Stimulated activated naive B cell treated with anti-CD40 and anti-IgM and Interleukin-4, amounts not matched to agents 10 μg/mL and 1 μg/mL and 100 μg/mL, for 72 hours (primary cell): ENCODE data around the gene KSR1.
"Not testable (repeated sequence)": the region's sequence is repeated elsewhere in the genome, so short reads cannot be mapped to it uniquely, and the experiment has no call there.

Source experiments
- ATAC-seq, 2 donors: fragments of 150-1000 bp; cut with Tn5 transposase; replicated peaks; 2 replicates each; pipeline ENCODE4 v1.10.0; 2021; ENCODE audit warnings: moderate library complexity in 1 of 2
- DNase-seq: peaks from one replicate; pipeline ENCODE4 v3.0.0; 2021
- H3K27ac Mint-ChIP-seq: one replicate; pipeline ENCODE4 v1.8.0; 2022; ENCODE audit warnings: mild to moderate bottlenecking, mixed read lengths
- H3K27me3 Mint-ChIP-seq, 2 donors: one replicate each; pipeline ENCODE4 v1.8.0; 2022; ENCODE audit warnings: mixed read lengths in 2 of 2
- H3K36me3 Mint-ChIP-seq, 2 donors: one replicate each; pipeline ENCODE4 v1.8.0; 2022; ENCODE audit warnings: mixed read lengths in 2 of 2, mild to moderate bottlenecking in 1 of 2
- H3K4me1 Mint-ChIP-seq, 2 donors: one replicate each; pipeline ENCODE4 v1.8.0; 2022; ENCODE audit warnings: mixed read lengths in 2 of 2, mild to moderate bottlenecking in 1 of 2
- H3K4me3 Mint-ChIP-seq, 2 donors: one replicate each; pipeline ENCODE4 v1.8.0; 2022; ENCODE audit warnings: mild to moderate bottlenecking in 2 of 2, mixed read lengths in 2 of 2, moderate library complexity in 1 of 2
- H3K9me3 Mint-ChIP-seq, 2 donors: one replicate each; pipeline ENCODE4 v1.8.0; 2022; ENCODE audit warnings: mixed read lengths in 2 of 2, mild to moderate bottlenecking in 1 of 2

KSR1 gene

GRCh38 chr17:27465875-27466274 is 9.6 kb downstream of the KSR1 start:
- not testable (repeated sequence) for DNase-seq, ATAC-seq, H3K9me3 Mint-ChIP-seq, H3K27me3 Mint-ChIP-seq
- Mint-ChIP-seq H3K27ac (peak overlapping the region; percentile 71), H3K4me1 (peaks cover 56 to 71% of the 10 kb centered on the region in 2 donors), H3K4me3 (peak overlapping the region in 1 of 2 donors; percentile 75), H3K36me3 (peaks cover 0 to 11% of the 10 kb centered on the region in 2 donors)

DNA sequence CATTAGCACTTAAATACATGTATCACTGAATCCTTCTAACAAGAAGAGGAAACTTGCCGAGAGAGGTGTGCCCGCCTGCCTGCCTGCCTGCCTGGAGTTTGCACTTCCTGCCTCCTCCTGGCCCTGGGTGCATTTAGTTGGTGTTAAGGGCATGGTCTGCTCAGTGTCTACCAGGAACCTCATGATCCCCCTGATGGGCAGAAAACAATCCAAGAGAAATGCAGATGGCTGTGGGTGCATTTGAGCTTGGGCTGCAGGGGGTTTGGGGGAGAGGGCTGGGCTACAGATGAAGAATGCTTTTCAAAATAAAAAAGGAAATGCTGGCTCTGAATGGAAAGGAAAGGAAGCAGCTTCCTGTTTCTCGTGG is 10.1 kb downstream of the KSR1 start:
- Mint-ChIP-seq H3K4me1 (peaks cover 61 to 76% of the 10 kb centered on the region in 2 donors), H3K36me3 (peaks cover 0 to 11% of the 10 kb centered on the region in 2 donors), H3K27me3 (no peaks in the 10 kb centered on the region), H3K9me3 (no peaks in the 10 kb centered on the region), H3K27ac (peak overlapping the region; percentile 71), H3K4me3 (peak overlapping the region; percentile 58 to 75)
- ATAC-seq, result peak; percentile 17 to 26
- DNase-seq, result no peak

GRCh38 chr17:27466743-27467375 is 10.6 kb downstream of the KSR1 start:
- Mint-ChIP-seq H3K27me3 (no peaks in the 10 kb centered on the region), H3K27ac (peak overlapping the region; percentile 83), H3K4me1 (peaks cover 62 to 76% of the 10 kb centered on the region in 2 donors), H3K9me3 (no peaks in the 10 kb centered on the region), H3K4me3 (peak overlapping the region; percentile 58 to 75), H3K36me3 (peaks cover 0 to 9% of the 10 kb centered on the region in 2 donors)
- ATAC-seq (peak; percentile 90 to 95), DNase-seq (peak; percentile 71)

DNA sequence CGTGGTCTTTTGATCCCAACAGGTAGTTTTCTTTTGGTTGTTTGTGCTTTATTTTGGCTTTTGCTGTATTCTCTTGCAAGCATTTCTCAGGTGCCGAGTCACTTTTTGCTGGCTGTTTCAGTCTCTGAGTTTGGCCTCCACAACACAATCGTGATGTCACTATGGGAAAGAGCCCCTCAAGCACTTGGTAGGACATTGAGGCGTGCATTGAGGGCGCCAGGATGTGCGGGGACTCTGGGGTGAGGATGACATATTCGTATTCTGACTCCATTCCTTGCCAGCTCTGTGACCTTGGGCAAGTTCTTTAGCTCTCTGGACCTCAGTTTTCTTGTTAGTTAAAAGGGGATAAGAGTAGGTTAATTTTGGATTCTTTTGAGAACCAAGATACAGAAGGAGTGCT is 13.0 kb downstream of the KSR1 start:
- H3K9me3 Mint-ChIP-seq, result no peaks in the 10 kb centered on the region
- ATAC-seq (no peak), DNase-seq (no peak)
- H3K27ac Mint-ChIP-seq, result peak overlapping the region; percentile 48
- no peak overlapping the region for H3K4me3 Mint-ChIP-seq
- peaks cover 0 to 7% of the 10 kb centered on the region in 2 donors for H3K36me3 Mint-ChIP-seq
- no peaks in the 10 kb centered on the region for H3K27me3 Mint-ChIP-seq
- H3K4me1 Mint-ChIP-seq, result peaks cover 66 to 81% of the 10 kb centered on the region in 2 donors

GRCh38 chr17:27471321-27472269 is 15.3 kb downstream of the KSR1 start:
- Mint-ChIP-seq H3K9me3 (no peaks in the 10 kb centered on the region), H3K27ac (peak overlapping the region; percentile 99), H3K4me1 (peaks cover 73 to 92% of the 10 kb centered on the region in 2 donors), H3K36me3 (peaks cover 0 to 7% of the 10 kb centered on the region in 2 donors), H3K27me3 (no peaks in the 10 kb centered on the region), H3K4me3 (peak overlapping the region; percentile 73 to 76)
- ATAC-seq (peak; percentile 75 to 76), DNase-seq (peak; percentile 74)

DNA sequence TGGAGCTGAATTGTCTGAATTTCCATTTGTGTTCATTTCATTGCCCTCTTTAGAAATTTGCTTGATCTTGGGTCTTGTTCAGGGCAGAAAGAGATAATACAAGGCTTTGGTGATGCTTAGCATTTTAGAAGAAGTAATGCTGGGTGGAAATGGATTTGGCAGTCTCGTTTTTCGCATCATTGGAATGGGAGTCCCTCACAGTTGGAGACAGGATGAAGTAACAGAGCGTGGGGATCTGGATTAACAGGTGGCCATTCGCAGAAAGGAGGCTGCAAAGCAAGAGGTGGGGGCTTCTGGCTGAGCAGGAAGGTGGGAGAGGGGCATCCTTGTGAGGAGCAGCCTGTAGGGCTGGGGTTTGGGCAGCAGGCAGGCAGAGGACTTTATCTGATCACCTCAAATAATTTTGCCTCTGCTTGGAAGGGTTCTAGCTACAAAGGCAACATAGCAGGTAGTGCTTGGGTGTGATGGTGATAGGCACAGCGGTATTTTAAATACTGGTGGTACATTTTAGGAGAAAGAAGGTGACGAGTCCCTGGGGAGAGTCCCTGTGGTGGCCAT is 17.0 kb downstream of the KSR1 start:
- no peaks in the 10 kb centered on the region for H3K9me3 Mint-ChIP-seq
- DNase-seq, result no peak
- ATAC-seq, result no peak
- peaks cover 74 to 96% of the 10 kb centered on the region in 2 donors for H3K4me1 Mint-ChIP-seq
- peak overlapping the region; percentile 99 for H3K27ac Mint-ChIP-seq
- peak overlapping the region; percentile 64 to 69 for H3K4me3 Mint-ChIP-seq
- H3K27me3 Mint-ChIP-seq, result no peaks in the 10 kb centered on the region
- peaks cover 0 to 7% of the 10 kb centered on the region in 2 donors for H3K36me3 Mint-ChIP-seq

DNA sequence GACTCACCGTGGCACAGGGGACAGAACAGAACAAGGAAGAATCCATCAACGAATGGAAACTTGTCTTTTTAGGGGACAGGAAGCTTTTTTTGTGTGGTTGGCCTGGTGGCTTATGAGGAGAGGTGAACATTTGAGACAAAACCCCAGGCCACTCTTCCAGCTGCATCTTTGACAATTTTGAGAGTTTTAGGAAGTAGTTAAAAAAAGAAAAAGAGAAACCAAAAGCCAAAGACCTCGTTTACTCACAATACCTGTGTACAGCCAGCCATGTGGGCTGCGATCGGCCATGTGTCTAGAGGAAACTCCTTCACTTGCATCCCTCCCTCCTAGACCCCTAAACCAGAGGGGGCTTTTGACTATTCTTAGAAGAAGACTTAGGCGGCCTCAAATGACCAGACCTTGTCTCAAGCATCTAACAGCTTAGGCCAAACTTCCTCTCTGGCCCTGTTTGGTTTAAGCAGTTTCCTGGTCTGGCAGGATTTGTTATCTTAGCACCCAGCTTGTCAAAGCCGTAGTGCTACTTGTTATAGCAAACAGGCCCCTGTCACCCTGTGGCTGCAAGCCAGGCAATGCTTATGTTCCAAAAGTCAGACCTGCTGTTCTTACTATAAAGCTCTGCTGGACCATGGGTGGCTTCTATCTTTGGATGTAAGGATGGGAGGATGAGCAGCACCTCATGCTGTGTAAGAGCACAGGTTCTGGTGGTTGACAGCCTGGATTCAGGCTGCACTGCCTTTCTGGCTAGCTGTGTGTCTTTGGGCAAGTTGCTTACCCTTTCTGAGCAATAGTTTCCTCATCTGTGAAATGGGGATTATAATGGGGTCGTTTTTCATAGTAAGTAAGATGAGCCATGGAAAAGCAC is 17.7 kb downstream of the KSR1 start:
- ATAC-seq (peak; percentile 61 to 70), DNase-seq (peak; percentile 78)
- peak overlapping the region; percentile 64 to 69 for H3K4me3 Mint-ChIP-seq
- H3K36me3 Mint-ChIP-seq, result peaks cover 0 to 7% of the 10 kb centered on the region in 2 donors
- no peaks in the 10 kb centered on the region for H3K9me3 Mint-ChIP-seq
- peak overlapping the region; percentile 99 for H3K27ac Mint-ChIP-seq
- no peaks in the 10 kb centered on the region for H3K27me3 Mint-ChIP-seq
- peaks cover 70 to 94% of the 10 kb centered on the region in 2 donors for H3K4me1 Mint-ChIP-seq

GRCh38 chr17:27475070-27475673 is 18.9 kb downstream of the KSR1 start:
- peaks cover 0 to 6% of the 10 kb centered on the region in 2 donors for H3K36me3 Mint-ChIP-seq
- peak overlapping the region; percentile 68 for H3K27ac Mint-ChIP-seq
- no peaks in the 10 kb centered on the region for H3K9me3 Mint-ChIP-seq
- H3K27me3 Mint-ChIP-seq, result no peaks in the 10 kb centered on the region
- peak overlapping the region; percentile 18 to 51 for H3K4me3 Mint-ChIP-seq
- H3K4me1 Mint-ChIP-seq, result peaks cover 74 to 95% of the 10 kb centered on the region in 2 donors
- ATAC-seq, result no peak
- no peak for DNase-seq

GRCh38 chr17:27475981-27476895 is 20.0 kb downstream of the KSR1 start:
- DNase-seq (no peak), ATAC-seq (no peak)
- H3K27me3 Mint-ChIP-seq, result no peaks in the 10 kb centered on the region
- peak overlapping the region; percentile 31 for H3K27ac Mint-ChIP-seq
- H3K36me3 Mint-ChIP-seq, result peaks cover 0 to 3% of the 10 kb centered on the region in 2 donors
- no peak overlapping the region for H3K4me3 Mint-ChIP-seq
- no peaks in the 10 kb centered on the region for H3K9me3 Mint-ChIP-seq
- H3K4me1 Mint-ChIP-seq, result peaks cover 70 to 95% of the 10 kb centered on the region in 2 donors

- H3K36me3 Mint-ChIP-seq, result peaks cover 0 to 3% of the 10 kb centered on the region in 2 donors
- DNase-seq (no peak), ATAC-seq (peak in 1 of 2 donors; percentile 11)
- H3K4me3 Mint-ChIP-seq, result no peak overlapping the region
- no peaks in the 10 kb centered on the region for H3K27me3 Mint-ChIP-seq
- H3K27ac Mint-ChIP-seq, result peak overlapping the region; percentile 75
- H3K4me1 Mint-ChIP-seq, result peaks cover 67 to 93% of the 10 kb centered on the region in 2 donors
- H3K9me3 Mint-ChIP-seq, result no peaks in the 10 kb centered on the region
These were observed 21.0 kb downstream of the KSR1 start for GRCh38 chr17:27477050-27477888.

GRCh38 chr17:27477971-27478684 is 21.9 kb downstream of the KSR1 start:
- H3K4me3 Mint-ChIP-seq, result no peak overlapping the region
- no peak overlapping the region for H3K27ac Mint-ChIP-seq
- ATAC-seq (no peak), DNase-seq (no peak)
- peaks cover 59 to 85% of the 10 kb centered on the region in 2 donors for H3K4me1 Mint-ChIP-seq
- H3K36me3 Mint-ChIP-seq, result peaks cover 0 to 3% of the 10 kb centered on the region in 2 donors
- no peaks in the 10 kb centered on the region for H3K27me3 Mint-ChIP-seq
- H3K9me3 Mint-ChIP-seq, result no peaks in the 10 kb centered on the region
